Adrenal gland (tissue), 12 donors: ENCODE data around the gene PI4K2A. TPM values are rescaled to one million over a fixed set of nuclear protein-coding genes. Genes with fewer than 3 reads are reported as not detected.
A peak's percentile ranks its signal among the peaks of the same experiment; 100 is the strongest.

ENCODE experiments used
- DNase-seq, 7 donors: peaks; one replicate each; pipeline ENCODE4 v3.0.0-alpha.2; 2019 to 2020
- H3K27ac ChIP-seq, 5 donors: fragments of 200-600 bp; sonication (generic) in 4 of 5; 1 replicate in 3 of 5; 2 replicates in 2 of 5; pipeline versions ENCODE4 v1.5.1 to v1.8.0; 2016 to 2020; ENCODE audit warnings: mild to moderate bottlenecking in 1 of 5
- H3K27me3 ChIP-seq: fragments of 200-600 bp; 2 replicates; pipeline ENCODE4 v1.8.0; 2021
- H3K36me3 ChIP-seq, 2 donors: fragments of 200-600 bp; replicated peaks in 1 of 2; 1 replicate in 1 of 2; 2 replicates in 1 of 2; pipeline versions ENCODE4 v1.5.1 to v1.8.0; 2018 to 2022
- H3K4me1 ChIP-seq, 2 donors: fragments of 200-600 bp; replicated peaks in 1 of 2; 1 replicate in 1 of 2; 2 replicates in 1 of 2; pipeline versions ENCODE4 v1.5.1 to v1.8.0; 2018 to 2021
- H3K4me3 ChIP-seq, 4 donors: fragments of 200-600 bp; sonication (generic) in 3 of 4; one replicate each; pipeline ENCODE4 v1.5.1; 2016 to 2018
- H3K9me3 ChIP-seq, 3 donors: fragments of 200-600 bp; sonication (generic) in 1 of 3; replicated peaks in 1 of 3; 1 replicate in 2 of 3; 2 replicates in 1 of 3; pipeline versions ENCODE4 v1.5.1 to v1.8.0; 2016 to 2021
- CTCF ChIP-seq, 6 experiments: fragments of 450-650 bp in 4 of 6; fragments of 200-600 bp in 2 of 6; sonication (generic) in 1 of 6; IDR thresholded peaks; 1 replicate in 5 of 6; 2 replicates in 1 of 6; pipeline versions ENCODE4 v1.5.1 to v1.8.0; 2016 to 2021; ENCODE audit warnings: antibody characterized with exemption in 6 of 6, mild to moderate bottlenecking in 2 of 6, moderate library complexity in 1 of 6
- POLR2A ChIP-seq, 2 donors: fragments of 450-650 bp; IDR thresholded peaks; one replicate each; pipeline ENCODE4 v1.6.1; 2017; ENCODE audit warnings: antibody characterized with exemption in 2 of 2, mild to moderate bottlenecking in 2 of 2, moderate library complexity in 1 of 2
- WGBS, 4 donors: extraction: QIAGEN DNeasy Blood & Tissue Kit in 2 of 4; methylation state at CpG; one replicate each; pipeline versions ENCODE4 v1.1.5 to v1.1.7; 2013 to 2017; 5-methylcytosine and 5-hydroxymethylcytosine counted together
- intact Hi-C, 2 donors: fragments of 100-400 bp; cut with DNase I; formaldehyde crosslinking; loops; one replicate each; pipeline versions ENCODE4 v1.14.1 to v1.15.0; 2022 to 2023
- polyA plus RNA-seq, 3 donors: library from polyadenylated mRNA; stranded (reverse); fragments of 200-250 nt in 2 of 3; fragments of 350-450 nt in 1 of 3; fragmentation: Illumina TruSeq in 1 of 3; extraction: RNeasy Lipid Tissue Mini Kit (QIAGEN cat#74804) in 1 of 3; gene quantifications; one replicate each; pipeline ENCODE4 v1.2.3, GENCODE V29; 2013 to 2014
- total RNA-seq, 9 donors: library from RNA; depleted of rRNA in 4 of 9; stranded (reverse); fragments of >200 nt in 4 of 9; fragments of 120-200 nt in 1 of 9; fragmentation: NEBNext Ultra II Directional in 1 of 9; extraction: Animal tissue kit (Norgen Biotek cat#: 25700) in 1 of 9; gene quantifications; one replicate each; pipeline versions ENCODE4 v1.1.0 to v1.2.4, GENCODE V29; 2013 to 2023
- donor health status: healthy with polysubstance abuse.
- donor health status: Bipolar disorder and iron deficiency.
- donor health status: DM: yes; HTN: yes; CAD: no.
- donor health status: DM: no; HTN: no; CAD: no.
- donor health status: DM: no; HTN: no; CAD: no.
- donor health status: DM: yes; HTN: yes; CAD: no.

PI4K2A gene
- total and polyA plus RNA-seq, 12 donors: 17.8 to 70.8 (median 40.9) TPM

- 89 to 100% (median 93%) methylated on average over 1 of the region's 1 CpG for whole genome bisulfite sequencing, 4 donors
- Histone ChIP-seq H3K36me3 (no peaks in the 10 kb centered on the region), H3K27me3 (no peaks in the 10 kb centered on the region), H3K27ac (no peak overlapping the region), H3K4me3 (no peak overlapping the region), H3K9me3 (no peaks in the 10 kb centered on the region), H3K4me1 (peaks cover 12 to 27% of the 10 kb centered on the region in 2 donors)
- DNase-seq: no peak
- no peak for TF ChIP-seq POLR2A (IDR thresholded peaks at IDR 0.05)
- TF ChIP-seq CTCF (IDR thresholded peaks at IDR 0.05): no peak
- intact Hi-C loops: no loop called here
Measured at GRCh38 chr10:97600616-97601015, 39.9 kb upstream of the PI4K2A start.

GRCh38 chr10:97601268-97602215 is 38.9 kb upstream of the PI4K2A start:
- Histone ChIP-seq H3K27ac (no peak overlapping the region), H3K4me3 (no peak overlapping the region), H3K27me3 (no peaks in the 10 kb centered on the region), H3K4me1 (peaks cover 7 to 17% of the 10 kb centered on the region in 2 donors), H3K9me3 (no peaks in the 10 kb centered on the region), H3K36me3 (no peaks in the 10 kb centered on the region)
- TF ChIP-seq CTCF (IDR thresholded peaks at IDR 0.05) (no peak), POLR2A (IDR thresholded peaks at IDR 0.05) (no peak)
- intact Hi-C loops: no loop called here
- 83 to 88% (median 87%) methylated on average over 16 to 21 of the region's 21 CpGs for WGBS, 4 donors
- no peak for DNase-seq

GRCh38 chr10:97607095-97607636 is 33.3 kb upstream of the PI4K2A start:
- Histone ChIP-seq H3K36me3 (no peaks in the 10 kb centered on the region), H3K27ac (no peak overlapping the region), H3K4me3 (no peak overlapping the region), H3K4me1 (peaks cover 0 to 4% of the 10 kb centered on the region in 2 donors), H3K27me3 (no peaks in the 10 kb centered on the region), H3K9me3 (no peaks in the 10 kb centered on the region)
- 91 to 97% (median 95%) methylated on average over 4 to 5 of the region's 5 CpGs for WGBS, 4 donors
- no peak for DNase-seq
- TF ChIP-seq CTCF (IDR thresholded peaks at IDR 0.05) (no peak), POLR2A (IDR thresholded peaks at IDR 0.05) (no peak)
- intact Hi-C loops: no loop called here

GRCh38 chr10:97608991-97609561 is 31.4 kb upstream of the PI4K2A start:
- 73 to 84% (median 80%) methylated on average over 11 to 13 of the region's 13 CpGs for WGBS, 4 donors
- peak overlapping the region in 1 of 5 donors; percentile 22 for H3K27ac ChIP-seq
- TF ChIP-seq CTCF (IDR thresholded peaks at IDR 0.05) (no peak), POLR2A (IDR thresholded peaks at IDR 0.05) (no peak)
- no peaks in the 10 kb centered on the region for H3K4me1 ChIP-seq
- DNase-seq: no peak
- H3K9me3 ChIP-seq: no peaks in the 10 kb centered on the region
- H3K27me3 ChIP-seq: no peaks in the 10 kb centered on the region
- no peak overlapping the region for H3K4me3 ChIP-seq
- intact Hi-C loops: no loop called here
- no peaks in the 10 kb centered on the region for H3K36me3 ChIP-seq
